Right lobe of liver (tissue), 4 donors: ENCODE results near the gene ART4.

Experiments used
- POLR2A ChIP-seq: fragments of 450-650 bp; IDR thresholded peaks from one replicate; pipeline ENCODE4 v1.6.1; 2017; ENCODE audit warnings: antibody characterized with exemption, mild to moderate bottlenecking
- TF ChIP-seq, protein P1 (sequence below), 4 donors: fragments of 200-600 bp in 3 of 4; fragments of 450-650 bp in 1 of 4; IDR thresholded peaks; one replicate each; pipeline versions ENCODE4 v1.5.1 to v1.8.0; 2016 to 2022; ENCODE audit warnings: antibody characterized with exemption in 4 of 4, mild to moderate bottlenecking in 2 of 4
- donor health status: DM: no; HTN: no; CAD: no.
- donor health status: DM: no; HTN: no; CAD: no.
- donor health status: DM: no; HTN: yes; CAD: no.

- no peak for TF ChIP-seq POLR2A
- TF ChIP-seq, protein P1, sequence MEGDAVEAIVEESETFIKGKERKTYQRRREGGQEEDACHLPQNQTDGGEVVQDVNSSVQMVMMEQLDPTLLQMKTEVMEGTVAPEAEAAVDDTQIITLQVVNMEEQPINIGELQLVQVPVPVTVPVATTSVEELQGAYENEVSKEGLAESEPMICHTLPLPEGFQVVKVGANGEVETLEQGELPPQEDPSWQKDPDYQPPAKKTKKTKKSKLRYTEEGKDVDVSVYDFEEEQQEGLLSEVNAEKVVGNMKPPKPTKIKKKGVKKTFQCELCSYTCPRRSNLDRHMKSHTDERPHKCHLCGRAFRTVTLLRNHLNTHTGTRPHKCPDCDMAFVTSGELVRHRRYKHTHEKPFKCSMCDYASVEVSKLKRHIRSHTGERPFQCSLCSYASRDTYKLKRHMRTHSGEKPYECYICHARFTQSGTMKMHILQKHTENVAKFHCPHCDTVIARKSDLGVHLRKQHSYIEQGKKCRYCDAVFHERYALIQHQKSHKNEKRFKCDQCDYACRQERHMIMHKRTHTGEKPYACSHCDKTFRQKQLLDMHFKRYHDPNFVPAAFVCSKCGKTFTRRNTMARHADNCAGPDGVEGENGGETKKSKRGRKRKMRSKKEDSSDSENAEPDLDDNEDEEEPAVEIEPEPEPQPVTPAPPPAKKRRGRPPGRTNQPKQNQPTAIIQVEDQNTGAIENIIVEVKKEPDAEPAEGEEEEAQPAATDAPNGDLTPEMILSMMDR (IDR thresholded peaks at IDR 0.05) = no peak
These were observed 25.7 kb upstream of the ART4 start for GRCh38 chr12:14868916-14869506.
